CD4-positive, alpha-beta T cell treated with Interleukin-6 at 100 ng/mL for 8 hours (primary cell): Measurements from ENCODE around the gene GRIA4.

ENCODE experiments used
- DNase-seq: peaks from one replicate; pipeline ENCODE4 v3.0.0-alpha.2; 2020; ENCODE audit warnings: mixed read lengths, low spot score

Gene GRIA4

DNA sequence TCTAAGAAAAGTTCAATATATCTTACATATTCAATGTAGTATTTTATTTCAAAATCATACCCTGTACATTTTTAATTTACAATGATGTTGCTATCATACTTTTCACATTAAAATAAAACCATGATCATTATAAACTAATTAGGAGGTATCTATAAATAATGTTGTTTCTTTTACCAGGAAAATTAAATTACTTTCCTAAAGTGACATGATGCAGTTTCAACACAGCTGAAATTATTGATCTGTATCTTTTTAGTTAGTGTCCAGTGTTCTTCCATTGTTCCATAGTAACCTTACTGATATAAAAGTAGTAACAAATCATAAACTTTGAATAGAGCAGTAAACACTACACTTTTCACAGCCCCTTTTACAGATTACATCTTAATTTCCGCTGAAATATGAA is 29.7 kb downstream of the GRIA4 start:
- DNase-seq = no peak

DNA sequence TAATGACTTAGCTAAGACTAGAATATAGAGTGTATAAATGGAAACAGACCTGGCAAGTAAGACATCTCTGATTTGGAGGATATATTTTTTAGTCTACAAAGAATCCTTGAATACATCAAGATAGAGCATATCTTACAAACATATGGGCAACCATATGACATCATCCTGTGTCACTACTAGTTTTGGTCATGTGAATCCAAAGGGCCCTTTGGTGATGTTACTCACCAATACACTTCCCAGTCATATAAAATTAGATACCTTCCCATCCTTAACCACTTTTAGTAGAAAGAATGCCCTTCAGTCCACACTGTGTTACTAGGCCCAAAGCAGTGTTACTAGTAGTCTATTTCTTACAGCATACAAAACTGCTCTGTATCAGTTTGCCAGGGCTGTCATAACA is 31.6 kb downstream of the GRIA4 start:
- no peak for DNase-seq

DNA sequence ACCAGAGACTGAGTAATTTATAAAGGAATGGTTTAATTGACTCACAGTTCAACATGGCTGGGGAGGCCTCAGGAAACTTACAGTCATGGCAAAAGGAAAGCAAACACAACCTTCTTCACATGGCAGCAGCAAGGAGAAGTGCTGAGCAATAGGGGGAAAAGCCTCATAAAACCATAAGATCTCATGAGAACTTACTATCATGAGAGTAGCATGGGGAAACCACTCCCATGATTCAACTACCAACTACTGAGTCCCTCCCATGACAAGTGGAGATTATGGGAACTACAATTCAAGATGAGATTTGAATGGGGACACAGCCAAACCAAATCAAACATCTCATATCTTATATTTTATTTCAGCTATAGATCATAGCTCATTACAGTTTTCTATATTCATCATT is 33.0 kb downstream of the GRIA4 start:
- no peak for DNase-seq

DNA sequence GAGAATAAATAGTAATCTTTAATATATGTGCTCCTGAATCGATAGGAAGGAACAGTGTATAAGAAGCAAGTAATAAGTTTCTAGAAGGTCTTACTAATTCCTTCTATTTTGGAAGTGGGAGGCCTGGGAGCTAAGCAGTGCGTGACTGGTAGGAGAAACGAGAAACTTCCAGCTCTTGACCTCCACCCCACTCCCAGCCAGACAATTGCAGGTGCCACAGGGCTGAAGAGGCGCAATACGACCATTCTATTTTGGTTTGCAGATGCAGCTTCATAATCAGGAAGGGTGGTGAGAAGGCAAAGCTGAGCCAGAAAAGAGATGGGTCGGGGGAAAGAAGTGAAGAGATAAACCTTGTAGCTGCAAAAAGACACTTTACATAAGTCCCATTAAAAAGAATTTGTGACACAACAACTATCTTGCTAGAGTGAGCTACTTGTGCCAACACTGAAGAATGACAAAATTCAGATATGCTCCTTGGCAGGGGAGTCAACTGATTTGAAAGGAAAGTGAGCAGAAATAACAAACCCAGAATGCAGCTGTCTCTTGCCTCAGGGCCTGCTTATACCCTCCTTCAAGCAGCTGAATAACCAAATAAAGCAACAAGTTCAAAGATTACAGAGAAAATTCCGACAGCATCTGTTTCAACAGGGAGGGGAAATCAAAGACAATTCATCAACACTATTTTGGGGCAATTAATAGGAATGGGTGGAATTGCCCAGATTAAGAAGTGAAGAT is 35.1 kb downstream of the GRIA4 start:
- no peak for DNase-seq

- no peak for DNase-seq
These were observed 37.9 kb downstream of the GRIA4 start for GRCh38 chr11:105647780-105648179.

GRCh38 chr11:105648762-105649161 is 38.9 kb downstream of the GRIA4 start:
- no peak for DNase-seq

DNA sequence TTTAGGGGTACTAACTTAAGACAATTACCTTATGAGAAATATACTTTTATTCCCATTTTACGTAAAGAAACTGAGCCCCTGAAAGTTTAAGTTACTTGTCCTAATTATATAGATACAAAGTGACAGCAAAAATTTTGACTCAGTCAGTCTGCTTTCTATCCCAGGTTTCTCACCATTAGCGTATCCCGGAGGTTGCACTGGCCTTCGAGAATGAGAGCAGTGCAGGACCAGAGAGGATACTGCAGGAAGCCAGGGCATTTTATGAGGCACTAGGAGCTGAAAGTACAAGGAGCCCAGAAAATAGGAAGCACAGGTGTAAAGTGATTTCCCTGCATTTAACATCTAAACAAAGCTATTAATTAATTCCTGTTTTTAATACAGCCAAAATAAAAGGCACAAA is 55.4 kb downstream of the GRIA4 start:
- no peak for DNase-seq

DNA sequence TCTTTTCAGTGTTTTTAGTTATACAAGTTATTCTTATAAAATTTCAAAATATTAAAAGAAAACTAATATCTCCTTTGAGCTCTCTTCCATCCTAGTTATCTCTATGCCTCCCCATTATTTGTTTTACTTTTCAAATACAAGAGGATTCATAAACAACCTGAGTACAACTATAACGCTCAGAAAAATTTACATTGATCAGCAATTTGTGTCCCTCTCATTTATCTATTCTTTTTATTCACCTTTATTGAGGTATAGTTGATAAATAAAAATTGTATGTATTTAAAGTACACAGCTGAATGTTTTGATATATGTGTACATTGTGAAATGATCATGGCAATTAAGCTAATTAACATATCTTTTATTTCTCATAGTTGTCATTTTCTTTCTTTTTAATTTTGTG is 57.6 kb downstream of the GRIA4 start:
- DNase-seq = no peak

GRCh38 chr11:105670811-105671210 is 60.9 kb downstream of the GRIA4 start:
- DNase-seq = no peak

- no peak for DNase-seq
These were observed 63.2 kb downstream of the GRIA4 start for GRCh38 chr11:105673089-105673488.

- no peak for DNase-seq
These were observed 79.8 kb downstream of the GRIA4 start for GRCh38 chr11:105689631-105690030.

DNA sequence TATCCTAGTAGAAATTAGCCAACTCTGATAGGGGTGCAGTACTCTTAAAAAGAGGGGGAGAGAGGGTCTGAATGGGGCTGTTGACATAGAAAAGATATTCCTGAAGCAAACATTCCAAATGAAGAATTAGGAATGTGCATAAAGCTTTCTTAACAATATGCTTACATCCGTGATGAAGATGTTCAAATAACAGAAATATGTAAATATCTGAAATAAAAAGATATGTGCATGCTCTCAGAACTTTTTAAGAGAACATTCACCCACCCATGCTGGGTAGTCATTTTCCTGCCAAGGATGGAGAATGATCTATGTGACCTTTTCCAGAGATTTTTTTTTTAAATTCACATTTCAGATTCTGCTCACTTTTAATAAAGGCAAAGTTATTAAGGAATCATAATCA is 80.6 kb downstream of the GRIA4 start:
- DNase-seq = no peak

GRCh38 chr11:105693075-105693759 is 83.3 kb downstream of the GRIA4 start:
- no peak for DNase-seq

GRCh38 chr11:105696000-105696399 is 86.1 kb downstream of the GRIA4 start:
- no peak for DNase-seq

GRCh38 chr11:105697291-105697690 is 87.4 kb downstream of the GRIA4 start:
- DNase-seq = no peak

- DNase-seq = no peak
These were observed 89.3 kb downstream of the GRIA4 start for GRCh38 chr11:105699203-105699602.

DNA sequence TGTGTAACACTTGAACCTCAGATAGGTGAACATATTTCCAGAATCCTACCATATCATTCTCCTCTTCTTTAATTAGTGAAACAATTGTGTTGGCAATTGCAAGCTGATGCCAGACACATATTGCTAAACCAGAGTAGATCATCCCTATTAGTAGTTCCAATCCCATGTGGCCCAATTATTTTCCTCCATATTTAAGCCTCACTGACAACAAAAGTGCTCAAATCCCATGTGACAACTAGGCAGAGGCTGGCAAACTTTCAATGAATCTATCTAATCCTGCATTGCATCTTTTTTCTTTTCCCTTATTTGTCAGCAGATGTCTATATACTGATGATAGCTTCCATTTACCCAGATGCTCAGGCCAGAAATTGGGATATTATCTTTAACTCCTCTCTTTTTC is 90.4 kb downstream of the GRIA4 start:
- no peak for DNase-seq

- no peak for DNase-seq
These were observed 91.2 kb downstream of the GRIA4 start for GRCh38 chr11:105701098-105701497.

GRCh38 chr11:105705786-105706530 is 96.1 kb downstream of the GRIA4 start:
- DNase-seq = no peak

GRCh38 chr11:105713106-105713505 is 103.2 kb downstream of the GRIA4 start:
- no peak for DNase-seq

- DNase-seq = no peak
These were observed 103.8 kb downstream of the GRIA4 start for GRCh38 chr11:105713696-105714095.

DNA sequence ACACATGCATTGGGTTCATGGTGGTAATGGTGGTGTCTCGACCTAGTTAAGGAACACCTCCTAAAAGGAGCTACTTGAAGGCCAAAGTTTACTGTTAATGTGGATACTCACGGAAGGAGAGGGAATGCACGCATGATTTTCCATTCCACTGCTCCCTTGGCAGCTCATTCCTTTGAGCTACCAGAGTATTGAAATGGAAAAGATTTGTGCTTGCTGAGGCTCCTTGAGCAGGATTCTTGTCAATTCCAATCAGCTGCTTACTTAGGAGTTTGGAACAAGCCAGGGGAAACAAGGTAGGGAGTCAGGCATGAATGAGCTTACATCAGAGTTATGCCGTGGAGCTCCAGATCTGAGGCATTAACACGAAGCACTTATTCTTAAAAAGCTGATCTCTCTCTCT is 108.8 kb downstream of the GRIA4 start:
- no peak for DNase-seq
